ENCODE data around the gene MPC2.
"Not testable (repeated sequence)": the region's sequence is repeated elsewhere in the genome, so short reads cannot be mapped to it uniquely, and the experiment has no call there.

MPC2 gene

DNA sequence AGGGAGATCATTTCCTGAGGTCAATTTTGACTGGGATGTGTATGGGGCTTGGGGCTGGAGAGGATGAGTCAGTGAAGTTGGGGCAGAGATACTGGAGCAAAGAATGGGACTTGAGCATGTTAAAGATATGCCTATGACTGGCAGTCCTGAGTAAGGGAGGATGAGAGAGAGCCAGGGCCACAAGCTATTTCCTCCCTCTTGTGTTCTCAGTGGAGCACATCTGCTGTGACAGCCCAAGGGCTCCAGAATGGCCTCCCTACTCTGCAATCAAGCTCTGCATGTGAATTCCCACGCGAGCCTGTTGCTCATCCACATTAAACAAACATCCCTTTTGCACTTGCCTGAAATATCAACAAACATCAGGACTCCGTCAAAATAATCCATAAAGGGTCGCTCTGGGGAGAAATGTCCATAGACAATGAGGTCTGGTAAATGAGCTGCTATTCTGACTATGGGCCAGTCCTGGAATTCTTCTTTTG, 32.2 kb downstream of the MPC2 start:
- DNase-seq (ENCODE audit: low read depth) = no peak

DNA sequence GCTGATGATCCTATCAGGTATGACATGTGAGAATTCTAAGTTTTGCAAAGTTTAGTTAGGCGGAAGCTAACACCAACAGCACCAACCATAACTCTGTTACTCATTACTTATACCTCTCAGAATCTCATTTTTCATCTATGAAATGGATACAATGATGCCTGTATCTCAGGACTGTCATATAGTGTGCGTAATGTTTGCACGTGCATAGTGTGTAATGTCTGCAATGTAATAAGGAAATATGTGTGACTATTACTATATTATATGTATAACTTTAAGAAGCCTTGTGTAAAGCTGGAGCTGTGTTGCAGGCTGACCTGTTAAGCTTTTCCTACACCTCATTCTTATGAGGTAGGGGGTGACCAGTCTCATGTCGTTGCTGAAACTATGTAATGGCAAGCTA, 36.0 kb downstream of the MPC2 start:
- DNase-seq (ENCODE audit: low read depth) = no peak

DNA sequence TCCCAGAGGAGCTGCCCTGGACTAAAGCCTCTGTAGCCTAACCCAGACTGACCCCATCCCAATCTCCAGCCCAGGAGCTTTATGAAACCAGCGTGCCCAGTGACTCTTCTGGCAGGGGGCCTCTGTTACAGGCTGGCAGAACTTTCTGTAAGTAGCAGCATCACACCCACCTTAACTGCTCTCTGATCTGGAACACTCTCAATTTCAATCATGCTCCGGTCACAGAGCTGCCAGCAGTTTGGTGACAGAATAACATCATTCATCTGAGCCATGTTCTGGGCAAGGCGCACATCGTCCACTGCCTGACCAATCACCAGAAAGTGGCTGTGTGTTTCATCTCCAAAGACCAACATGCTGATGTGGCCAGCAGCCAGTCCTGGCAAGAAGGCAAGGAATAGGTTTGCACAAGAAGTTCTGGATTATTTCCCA, 37.6 kb downstream of the MPC2 start:
- no peak for DNase-seq (ENCODE audit: low read depth)

DNA sequence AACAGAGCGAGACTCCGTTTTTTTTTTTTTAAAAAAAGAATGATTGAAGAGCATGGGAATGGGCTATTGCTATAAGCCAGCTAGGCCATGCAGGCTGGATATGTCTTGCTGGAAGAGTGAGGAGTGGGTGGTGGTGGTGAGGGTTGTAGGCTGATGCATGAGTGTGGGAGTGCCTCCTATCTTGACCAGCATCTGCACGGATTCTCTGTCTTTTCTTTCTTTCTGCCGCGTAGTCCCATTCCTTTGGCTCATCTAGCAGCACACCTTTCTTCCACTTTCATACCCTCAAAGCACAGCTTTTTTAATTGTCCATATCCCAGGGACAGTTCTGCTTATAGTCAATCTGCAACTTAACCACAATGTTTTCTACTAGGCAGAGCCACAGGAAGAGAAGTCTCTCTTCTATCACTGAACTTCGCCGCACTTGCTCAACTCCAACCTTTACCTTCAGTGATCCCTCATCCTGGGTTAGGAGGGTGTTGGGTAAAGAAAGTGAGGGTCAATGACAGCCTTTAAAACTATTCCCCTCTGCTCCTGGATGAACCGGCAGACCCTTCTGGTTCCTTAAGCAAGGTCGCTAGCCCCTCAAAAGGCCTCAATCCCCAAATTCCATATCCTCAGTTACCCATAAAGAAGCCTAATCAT, 38.2 kb downstream of the MPC2 start:
- DNase-seq (ENCODE audit: low read depth) = no peak

DNA sequence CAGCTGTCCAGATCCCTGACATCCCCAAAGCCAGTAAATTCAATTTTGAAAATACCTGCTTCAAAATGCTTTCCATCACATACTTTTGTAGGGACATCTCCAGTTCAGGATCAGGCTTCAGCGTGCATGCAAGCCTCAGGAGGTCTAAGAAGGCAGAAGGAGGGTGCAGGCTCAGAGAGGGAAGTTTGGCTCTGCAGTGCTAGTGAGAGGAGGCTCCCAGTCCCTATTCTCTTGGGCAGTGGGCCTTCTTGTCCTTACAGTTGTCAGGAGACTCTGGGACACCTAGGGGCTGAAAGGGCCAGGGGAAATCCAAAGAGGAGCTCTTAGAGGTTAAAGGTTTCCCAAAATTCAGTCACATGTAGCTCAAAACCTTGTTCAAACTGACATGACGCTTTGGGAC, 43.1 kb downstream of the MPC2 start:
- DNase-seq (ENCODE audit: low read depth) = no peak

DNA sequence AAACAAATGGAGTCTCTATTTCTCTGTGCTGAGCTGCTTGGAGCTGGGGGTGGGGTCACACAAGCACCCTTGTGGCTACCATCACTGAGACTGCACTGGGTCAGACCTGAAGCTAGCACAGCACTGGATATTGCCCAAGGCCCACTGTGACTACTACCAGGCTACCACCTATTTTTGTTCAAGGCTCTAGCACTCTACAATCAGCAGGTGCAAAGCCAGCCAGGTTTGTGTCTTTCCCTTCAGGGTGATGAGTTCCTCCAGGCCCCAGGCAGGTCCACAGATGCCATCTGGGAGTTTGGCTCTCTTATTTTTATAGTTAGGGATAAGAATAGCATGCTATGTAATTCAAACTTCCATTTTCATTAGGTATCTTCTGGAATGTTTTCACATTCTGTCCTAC, 46.5 kb downstream of the MPC2 start:
- DNase-seq (ENCODE audit: low read depth) = no peak

DNA sequence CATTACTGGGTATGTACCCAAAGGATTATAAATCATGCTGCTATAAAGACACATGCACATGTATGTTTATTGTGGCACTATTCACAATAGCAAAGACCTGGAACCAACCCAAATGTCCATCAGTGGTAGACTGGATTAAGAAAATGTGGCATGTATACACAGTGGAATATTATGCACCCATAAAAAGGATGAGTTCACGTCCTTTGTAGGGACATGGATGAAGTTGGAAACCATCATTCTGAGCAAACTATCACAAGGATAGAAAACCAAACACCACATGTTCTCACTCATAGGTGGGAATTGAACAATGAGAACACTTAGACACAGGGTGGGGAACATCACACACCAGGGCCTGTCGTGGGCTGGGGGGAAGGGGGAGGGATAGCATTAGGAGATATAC, 49.7 kb downstream of the MPC2 start:
- DNase-seq (ENCODE audit: low read depth) = not testable (repeated sequence)

DNA sequence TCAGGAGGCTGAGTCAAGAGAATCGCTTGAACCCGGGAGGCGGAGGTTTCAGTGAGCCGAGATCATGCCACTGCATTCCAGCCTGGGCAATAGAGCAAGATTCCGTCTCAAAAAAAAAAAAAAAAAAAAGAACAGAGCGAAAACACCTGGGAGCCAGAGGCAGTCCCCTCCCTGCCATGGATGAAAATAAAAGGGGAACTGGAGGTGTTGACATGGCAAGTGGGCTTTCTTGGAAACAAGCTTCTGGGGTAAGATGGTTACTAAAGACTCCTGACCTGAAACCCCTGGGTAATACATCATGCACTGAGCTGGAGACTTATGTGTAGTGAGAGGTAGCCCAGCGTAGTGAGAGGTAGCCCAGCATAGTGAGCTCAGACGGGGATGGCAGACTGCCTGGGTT, 54.5 kb downstream of the MPC2 start:
- DNase-seq (ENCODE audit: low read depth) = no peak

DNA sequence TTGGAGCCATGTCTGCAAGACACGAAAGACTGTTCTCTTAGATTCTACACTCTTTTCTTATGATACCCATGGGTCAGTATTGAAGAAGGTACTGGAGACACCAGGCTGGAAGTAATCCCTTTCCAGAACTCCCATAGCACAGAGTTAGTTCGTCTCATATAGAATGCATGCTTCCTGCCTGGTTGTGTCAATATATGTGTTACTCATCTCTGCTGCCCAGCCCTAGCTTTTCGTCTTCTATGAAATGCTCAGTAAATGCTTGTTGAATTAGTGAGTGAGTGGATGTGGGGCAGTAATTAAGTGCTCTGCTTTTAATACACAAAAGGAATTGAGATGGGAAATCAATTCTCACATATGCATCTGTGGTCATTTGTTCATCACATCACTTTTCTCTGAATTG, 55.1 kb downstream of the MPC2 start:
- no peak for DNase-seq (ENCODE audit: low read depth)

DNA sequence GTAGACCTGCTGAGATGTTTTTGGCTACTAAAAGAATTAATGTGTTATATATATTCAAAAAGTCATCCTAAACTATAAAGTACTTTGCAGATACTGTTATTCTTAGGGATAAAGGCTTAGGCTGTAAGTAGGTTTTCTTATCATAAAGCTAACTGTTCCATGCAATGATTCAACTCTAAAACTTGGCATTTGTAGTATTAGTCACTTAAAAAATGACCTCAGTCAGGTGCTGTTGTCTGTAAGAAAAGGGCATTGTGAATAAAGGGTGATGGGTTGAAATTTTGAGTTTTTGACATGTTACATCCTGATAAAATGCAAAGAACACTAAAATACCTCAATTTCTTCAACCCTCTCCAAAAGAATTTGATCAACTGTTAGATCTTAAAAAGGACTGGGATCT, 55.8 kb downstream of the MPC2 start:
- DNase-seq (ENCODE audit: low read depth) = no peak

DNA sequence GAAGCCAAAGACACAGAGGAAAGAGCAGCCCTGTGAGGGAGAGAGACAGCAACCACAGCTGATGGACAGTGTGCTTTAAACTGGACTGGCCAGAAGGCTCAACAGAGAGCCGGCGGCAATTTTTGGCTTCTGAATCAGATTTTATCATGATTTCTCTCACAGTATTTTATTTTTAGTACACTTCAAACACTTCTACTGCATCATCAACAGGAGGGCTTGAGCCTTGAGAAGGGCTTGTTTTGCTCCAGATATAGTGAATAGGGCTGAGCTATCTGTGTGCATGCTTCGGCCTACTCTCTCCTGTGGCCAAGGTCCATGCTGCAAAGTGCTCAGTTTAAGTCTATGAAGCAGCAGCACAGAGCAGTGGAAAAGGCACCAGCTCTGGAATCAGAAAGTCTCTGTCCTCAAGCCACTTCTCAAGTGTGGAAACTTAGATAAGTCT, 56.3 kb downstream of the MPC2 start:
- no peak for DNase-seq (ENCODE audit: low read depth)

DNA sequence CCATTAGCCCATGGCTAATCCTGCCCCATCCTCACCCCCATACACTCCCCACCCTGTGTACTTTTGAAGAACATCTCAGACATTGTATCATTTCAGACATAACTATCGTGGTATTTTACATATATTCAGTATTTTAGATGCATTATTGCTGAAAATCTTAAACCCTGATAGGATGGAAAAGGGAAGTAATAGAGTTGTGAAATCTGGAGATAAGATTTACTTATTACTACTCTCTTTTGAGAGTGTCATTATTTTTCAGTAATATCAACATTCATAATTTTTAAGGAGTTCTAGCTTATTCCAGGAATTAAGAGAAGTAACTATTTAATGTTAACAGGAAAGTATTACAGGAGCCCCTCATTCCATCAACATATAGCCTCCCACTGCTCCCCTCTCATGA, 57.4 kb downstream of the MPC2 start:
- DNase-seq (ENCODE audit: low read depth) = no peak

DNA sequence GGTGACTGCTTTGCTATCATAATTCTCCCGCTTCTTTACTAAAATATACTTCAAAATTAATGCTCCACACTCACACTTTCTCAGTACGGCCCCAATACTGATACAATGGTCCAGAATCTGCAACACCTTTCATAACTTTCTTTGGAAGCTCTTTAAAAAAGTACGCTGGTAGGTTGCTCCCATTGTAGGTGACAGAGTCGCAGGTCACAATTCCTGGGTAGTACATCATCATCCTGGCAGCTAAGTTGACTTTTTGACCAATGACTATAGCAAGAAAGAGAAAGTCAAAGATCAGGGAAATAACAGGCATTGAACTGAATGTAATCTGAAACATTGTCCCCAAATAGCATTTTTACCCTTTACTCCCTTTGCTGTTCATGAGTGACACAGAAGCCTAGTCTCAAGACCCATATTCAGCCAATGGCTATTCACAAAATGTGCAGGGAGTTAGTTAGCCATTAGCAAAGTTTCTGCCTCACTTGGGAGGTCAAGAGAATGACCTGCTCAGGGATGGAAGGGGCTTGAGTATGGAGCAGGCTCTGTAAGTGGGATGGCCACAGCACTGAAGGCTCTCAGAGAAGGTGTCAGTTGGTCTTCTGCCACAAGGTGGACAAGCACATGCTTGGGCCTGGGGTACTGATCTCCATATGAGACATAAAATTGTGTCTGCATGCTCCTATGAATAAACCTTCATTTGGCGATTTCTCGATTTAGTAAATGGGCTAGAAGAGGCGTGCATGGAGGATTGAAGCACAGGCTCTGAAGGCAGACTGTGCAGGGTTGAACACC, 58.3 kb downstream of the MPC2 start:
- no peak for DNase-seq (ENCODE audit: low read depth)

DNA sequence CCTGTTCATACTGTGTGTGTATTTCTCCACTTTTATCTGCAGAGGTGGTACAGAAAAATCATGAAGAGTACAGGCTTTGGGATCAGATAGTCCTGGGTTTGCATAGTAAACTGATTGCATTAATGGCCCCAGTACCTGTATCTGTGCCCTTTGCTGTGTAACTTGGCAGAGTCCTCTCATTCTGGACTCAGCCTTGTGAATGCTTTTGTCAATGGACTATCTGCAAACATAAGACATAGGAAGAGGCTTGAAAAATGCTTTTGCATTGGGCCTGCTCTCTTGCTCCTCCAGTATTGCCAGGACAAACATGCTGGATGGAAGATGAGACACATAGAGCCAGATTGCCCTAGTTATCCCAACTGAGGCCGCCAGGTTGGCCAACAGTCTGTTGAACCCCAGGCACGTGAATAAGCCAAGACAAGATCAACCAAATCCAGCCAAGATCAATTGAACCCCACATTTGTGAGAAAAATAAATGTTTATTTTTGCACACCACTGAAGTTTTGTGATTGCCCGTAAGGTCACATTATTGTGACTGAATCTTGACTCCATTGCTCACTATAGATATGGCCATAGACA, 60.2 kb downstream of the MPC2 start:
- DNase-seq (ENCODE audit: low read depth) = no peak

DNA sequence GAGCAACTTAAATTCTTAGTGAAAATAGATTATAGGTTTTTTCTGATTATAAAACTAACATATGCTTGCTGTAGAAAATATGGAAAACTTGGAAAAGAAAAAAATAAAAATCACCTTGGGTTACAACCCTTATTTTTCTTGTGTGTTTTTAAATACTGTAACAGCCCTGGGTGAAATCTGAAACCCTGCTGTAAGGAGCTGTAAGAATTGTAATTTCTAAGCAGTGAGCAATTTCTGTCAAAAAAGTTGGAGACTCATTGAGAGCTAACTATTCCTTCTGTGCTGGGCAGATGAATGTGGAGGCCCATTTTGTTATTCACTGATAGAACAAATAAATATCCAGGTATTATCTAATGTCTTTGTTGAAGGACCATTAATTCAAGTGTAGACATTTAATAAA, 65.5 kb downstream of the MPC2 start:
- peak; percentile 6 for DNase-seq (ENCODE audit: low read depth)

DNA sequence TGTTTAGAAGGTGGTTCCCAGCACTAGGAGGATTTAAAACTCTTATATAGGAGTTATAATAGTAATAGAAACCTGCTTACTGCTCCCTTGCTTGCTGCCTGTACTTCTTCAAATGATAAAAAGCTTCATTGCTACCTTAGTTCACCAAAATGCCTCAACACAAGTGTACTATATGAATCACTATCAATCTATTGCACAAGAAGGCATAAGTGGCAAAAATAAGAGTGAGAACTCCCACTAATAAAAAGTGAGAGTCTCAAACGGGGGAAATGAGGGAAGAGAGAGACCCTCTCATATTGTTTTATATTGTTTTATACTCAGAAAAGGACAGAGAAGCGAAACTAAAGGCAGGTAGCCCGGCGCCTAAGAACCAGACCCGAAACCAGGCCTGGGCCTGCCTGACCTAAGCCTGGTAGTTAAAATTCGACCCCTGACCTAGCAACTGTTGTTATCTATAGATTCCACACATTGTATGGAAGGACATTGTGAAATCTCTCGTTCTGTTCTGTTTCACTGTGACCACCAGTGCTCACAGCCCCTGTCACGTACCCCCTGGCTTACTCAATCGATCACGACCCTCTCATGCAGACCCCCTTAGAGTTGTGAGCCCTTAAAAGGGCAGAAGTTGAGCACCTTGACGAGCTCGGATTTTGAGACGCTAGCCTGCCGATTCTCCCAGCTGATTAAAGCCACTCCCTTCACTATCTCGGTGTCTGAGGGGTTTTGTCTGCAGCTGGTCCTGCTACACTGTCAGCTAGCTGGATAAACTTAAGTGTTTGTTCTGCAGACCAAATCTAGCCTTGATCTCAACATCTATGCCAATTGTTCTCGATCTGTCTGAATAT, 67.5 kb downstream of the MPC2 start:
- not testable (repeated sequence) for DNase-seq (ENCODE audit: low read depth)

DNA sequence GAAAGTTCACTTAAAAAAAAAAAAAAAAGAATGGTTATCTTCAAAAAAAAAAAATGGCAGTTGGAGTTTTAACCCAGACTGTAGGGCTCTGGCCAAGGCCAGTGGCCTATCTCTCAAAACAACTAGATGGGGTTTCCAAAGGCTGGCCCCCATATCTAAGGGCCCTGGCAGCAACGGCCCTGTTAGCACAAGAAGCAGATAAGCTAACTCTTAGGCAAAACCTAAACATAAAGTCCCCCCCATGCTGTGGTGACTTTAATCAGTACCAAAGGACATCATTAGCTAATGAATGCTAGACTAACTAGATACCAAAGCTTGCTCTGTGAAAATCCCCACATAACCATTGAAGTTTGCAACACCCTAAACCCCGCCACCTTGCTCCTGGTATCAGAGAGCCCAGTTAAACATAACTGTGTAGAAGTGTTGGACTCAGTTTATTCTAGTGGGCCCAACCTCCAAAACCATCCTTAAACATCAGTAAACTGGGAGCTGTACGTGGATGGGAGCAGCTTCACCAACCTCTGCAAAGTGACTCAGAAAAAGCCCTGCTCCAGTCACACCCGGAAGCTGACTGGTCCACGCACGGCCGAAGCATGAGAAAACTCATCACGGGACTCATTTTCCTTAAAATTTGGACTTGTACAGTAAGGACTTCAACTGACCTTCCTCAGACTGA, 70.0 kb downstream of the MPC2 start:
- DNase-seq (ENCODE audit: low read depth) = not testable (repeated sequence)
